Measurements from ENCODE around the gene RNASE11. TPM values are rescaled to one million over a fixed set of nuclear protein-coding genes. Genes with fewer than 3 reads are reported as not detected.
"Not testable (repeated sequence)": the region's sequence is repeated elsewhere in the genome, so short reads cannot be mapped to it uniquely, and the experiment has no call there.

The RNASE11 gene
- total and polyA plus RNA-seq, 4 donors, result not detected

GRCh38 chr14:20622816-20623291, 35.1 kb upstream of the RNASE11 start:
- no peak for TF ChIP-seq NR2F2 (IDR thresholded peaks at IDR 0.05)
- TF ChIP-seq HNF4G (IDR thresholded peaks at IDR 0.05), result no peak
- TF ChIP-seq EGR1 (IDR thresholded peaks at IDR 0.05; ENCODE audit: low read depth in 2 of 2), result no peak
- no peak for TF ChIP-seq HNF4A (conservative IDR thresholded peaks at IDR 0.05)
- no peak for TF ChIP-seq TAF1 (conservative IDR thresholded peaks at IDR 0.05)
- TF ChIP-seq YY1 (IDR thresholded peaks at IDR 0.05), result no peak
- no peak for TF ChIP-seq RAD21 (IDR thresholded peaks at IDR 0.05)
- TF ChIP-seq FOXA1 (IDR thresholded peaks at IDR 0.05), result no peak
- H3K9me3 ChIP-seq (ENCODE audit: control insufficient read depth in 4 of 4, low read length in 3 of 4), result no peaks in the 10 kb centered on the region
- no peak overlapping the region for H3K9ac ChIP-seq (ENCODE audit: low read depth in 1 of 2, low read length in 2 of 2)
- no peaks in the 10 kb centered on the region for H3K36me3 ChIP-seq (ENCODE audit: control insufficient read depth in 4 of 4, insufficient read depth in 3 of 4, low read depth in 1 of 4, low read length in 3 of 4)
- no peak overlapping the region for H3K4me3 ChIP-seq (ENCODE audit: low read depth in 1 of 3, low read length in 3 of 3)
- H3K27me3 ChIP-seq (ENCODE audit: control insufficient read depth in 4 of 4, insufficient read depth in 4 of 4, low read length in 3 of 4), result peaks cover 0 to 10% (median 5%) of the 10 kb centered on the region in 4 donors
- WGBS, result 34% methylated on average over 29 of the region's 29 CpGs
- DNase-seq (ENCODE audit: low spot score), result no peak
- no peak overlapping the region for H3K27ac ChIP-seq (ENCODE audit: low read depth in 1 of 2, low read length in 2 of 2)
- H3K4me1 ChIP-seq (ENCODE audit: control insufficient read depth in 4 of 4, insufficient read depth in 4 of 4, low read length in 3 of 4), result peaks cover 0 to 10% (median 5%) of the 10 kb centered on the region in 4 donors

GRCh38 chr14:20620798-20621478, 33.1 kb upstream of the RNASE11 start:
- no peak overlapping the region for H3K27ac ChIP-seq (ENCODE audit: low read depth in 1 of 2, low read length in 2 of 2)
- H3K27me3 ChIP-seq (ENCODE audit: control insufficient read depth in 4 of 4, insufficient read depth in 4 of 4, low read length in 3 of 4), result peaks cover 0 to 7% (median 2%) of the 10 kb centered on the region in 4 donors
- TF ChIP-seq TAF1 (conservative IDR thresholded peaks at IDR 0.05), result no peak
- TF ChIP-seq RAD21 (IDR thresholded peaks at IDR 0.05), result no peak
- TF ChIP-seq MAX (IDR thresholded peaks at IDR 0.05), result no peak
- TF ChIP-seq FOXA2 (IDR thresholded peaks at IDR 0.05), result no peak
- no peak for TF ChIP-seq ZBTB33 (IDR thresholded peaks at IDR 0.05)
- no peak for TF ChIP-seq SP1 (IDR thresholded peaks at IDR 0.05)
- TF ChIP-seq RXRA (IDR thresholded peaks at IDR 0.05), result no peak
- TF ChIP-seq HNF4A (conservative IDR thresholded peaks at IDR 0.05), result no peak
- TF ChIP-seq ATF3 (IDR thresholded peaks at IDR 0.05), result no peak
- TF ChIP-seq REST (IDR thresholded peaks at IDR 0.05), result no peak
- TF ChIP-seq NR2F2 (IDR thresholded peaks at IDR 0.05), result no peak
- TF ChIP-seq HNF4G (IDR thresholded peaks at IDR 0.05), result no peak
- no peak for TF ChIP-seq GABPA (IDR thresholded peaks at IDR 0.05 in 1 of 2, conservative IDR thresholded peaks at IDR 0.05 in 1 of 2)
- TF ChIP-seq JUND (IDR thresholded peaks at IDR 0.05), result no peak
- TF ChIP-seq YY1 (IDR thresholded peaks at IDR 0.05), result no peak
- WGBS, result 45% methylated on average over 2 of the region's 2 CpGs
- H3K9ac ChIP-seq (ENCODE audit: low read depth in 1 of 2, low read length in 2 of 2), result no peak overlapping the region
- no peak for DNase-seq (ENCODE audit: low spot score)
- no peaks in the 10 kb centered on the region for H3K9me3 ChIP-seq (ENCODE audit: control insufficient read depth in 4 of 4, low read length in 3 of 4)
- H3K36me3 ChIP-seq (ENCODE audit: control insufficient read depth in 4 of 4, insufficient read depth in 3 of 4, low read depth in 1 of 4, low read length in 3 of 4), result no peaks in the 10 kb centered on the region
- H3K4me3 ChIP-seq (ENCODE audit: low read depth in 1 of 3, low read length in 3 of 3), result no peak overlapping the region
- peaks cover 0 to 10% (median 5%) of the 10 kb centered on the region in 4 donors for H3K4me1 ChIP-seq (ENCODE audit: control insufficient read depth in 4 of 4, insufficient read depth in 4 of 4, low read length in 3 of 4)

GRCh38 chr14:20619688-20620087, 31.9 kb upstream of the RNASE11 start:
- not testable (repeated sequence) for DNase-seq (ENCODE audit: low spot score); H3K4me3 ChIP-seq (ENCODE audit: low read depth in 1 of 3, low read length in 3 of 3); H3K27ac ChIP-seq (ENCODE audit: low read depth in 1 of 2, low read length in 2 of 2); H3K36me3 ChIP-seq (ENCODE audit: control insufficient read depth in 4 of 4, insufficient read depth in 3 of 4, low read depth in 1 of 4, low read length in 3 of 4); H3K9ac ChIP-seq (ENCODE audit: low read depth in 1 of 2, low read length in 2 of 2); H3K4me1 ChIP-seq (ENCODE audit: control insufficient read depth in 4 of 4, insufficient read depth in 4 of 4, low read length in 3 of 4); H3K27me3 ChIP-seq (ENCODE audit: control insufficient read depth in 4 of 4, insufficient read depth in 4 of 4, low read length in 3 of 4); H3K9me3 ChIP-seq (ENCODE audit: control insufficient read depth in 4 of 4, low read length in 3 of 4)
- WGBS, result 93% methylated on average over 6 of the region's 6 CpGs

Measured in liver (tissue), 9 donors.